Measurements from ENCODE around the gene PCDHGA7.
"Not testable (repeated sequence)": the region's sequence is repeated elsewhere in the genome, so short reads cannot be mapped to it uniquely, and the experiment has no call there.

PCDHGA7 gene

GRCh38 chr5:141432726-141433125 lies 50.2 kb downstream of the PCDHGA7 start:
- not testable (repeated sequence) for DNase-seq

DNA sequence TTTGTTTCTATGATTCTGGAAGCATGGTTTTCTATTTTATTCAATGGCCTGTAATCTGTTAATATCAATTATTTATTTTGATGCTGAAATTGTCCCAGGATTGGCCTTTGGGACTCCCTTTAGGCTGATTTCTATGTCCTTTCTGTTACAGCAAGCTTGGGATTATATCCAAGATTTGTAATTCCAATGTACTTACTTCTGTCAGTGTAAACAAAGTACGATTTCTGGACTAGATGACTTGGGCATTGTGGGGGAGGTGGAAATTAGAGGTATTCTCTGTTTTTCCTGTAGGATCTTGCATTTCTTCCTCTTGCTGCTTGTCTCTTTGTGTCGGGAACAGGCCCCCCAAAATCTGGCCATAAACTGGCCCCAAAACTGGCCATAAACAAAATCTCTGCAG lies 51.5 kb downstream of the PCDHGA7 start:
- DNase-seq = no peak
